ENCODE measurements around the gene AK4.
A peak's percentile ranks its signal among the peaks of the same experiment; 100 is the strongest.
"Not testable (repeated sequence)": the region's sequence is repeated elsewhere in the genome, so short reads cannot be mapped to it uniquely, and the experiment has no call there.

Gene AK4

DNA sequence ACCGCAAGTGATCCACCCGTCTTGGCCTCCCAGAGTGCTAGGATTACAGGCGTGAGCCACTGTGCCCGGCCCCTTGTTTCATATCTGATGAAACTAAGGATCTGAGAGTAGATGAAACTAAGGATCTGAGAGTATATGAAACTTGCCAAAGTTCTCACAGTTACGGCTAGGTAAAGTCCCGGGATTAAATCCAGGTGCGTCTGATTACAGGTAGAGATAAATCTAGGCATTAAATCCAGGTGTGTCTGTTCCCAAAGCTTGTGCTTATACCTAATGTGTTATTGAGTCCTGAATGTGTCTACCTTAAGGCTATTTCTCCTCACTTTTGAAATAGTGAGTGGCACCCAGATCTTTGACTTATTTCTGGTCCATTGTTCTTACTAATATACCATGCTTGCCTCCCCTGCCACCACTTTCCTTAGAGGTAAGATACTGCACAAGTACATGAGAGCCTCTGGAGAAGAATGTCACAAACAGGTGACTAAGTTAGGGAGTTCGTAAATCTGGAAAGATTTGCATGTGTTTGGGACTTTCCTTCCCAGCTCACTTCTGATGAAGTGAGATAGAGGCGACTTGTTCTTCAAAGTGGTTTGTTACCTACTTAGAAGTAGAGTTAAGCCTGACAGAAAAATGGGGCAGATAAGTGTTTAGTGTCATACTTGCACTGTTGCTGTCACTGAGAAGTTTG, 66.5 kb downstream of the AK4 start:
- DNase-seq = no peak

DNA sequence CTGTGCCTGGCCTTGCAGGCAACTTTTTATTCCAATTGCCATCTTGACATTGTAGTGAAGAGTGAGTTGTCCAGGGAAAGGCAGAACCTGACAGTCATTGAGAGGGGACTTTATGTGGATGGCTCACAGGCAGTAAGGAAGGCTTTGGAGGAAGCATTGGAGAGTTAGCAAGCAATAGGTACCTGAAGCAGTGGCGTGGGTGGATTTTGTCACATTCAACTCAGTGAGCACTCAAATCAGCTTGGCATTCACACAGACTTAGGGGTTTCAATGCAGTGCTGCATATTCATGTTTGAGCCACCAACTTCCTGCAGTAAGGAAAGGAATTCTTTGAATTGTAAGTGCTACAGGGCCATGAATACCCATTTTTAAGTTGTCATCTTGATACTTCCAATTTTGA, 69.0 kb downstream of the AK4 start:
- no peak for DNase-seq

DNA sequence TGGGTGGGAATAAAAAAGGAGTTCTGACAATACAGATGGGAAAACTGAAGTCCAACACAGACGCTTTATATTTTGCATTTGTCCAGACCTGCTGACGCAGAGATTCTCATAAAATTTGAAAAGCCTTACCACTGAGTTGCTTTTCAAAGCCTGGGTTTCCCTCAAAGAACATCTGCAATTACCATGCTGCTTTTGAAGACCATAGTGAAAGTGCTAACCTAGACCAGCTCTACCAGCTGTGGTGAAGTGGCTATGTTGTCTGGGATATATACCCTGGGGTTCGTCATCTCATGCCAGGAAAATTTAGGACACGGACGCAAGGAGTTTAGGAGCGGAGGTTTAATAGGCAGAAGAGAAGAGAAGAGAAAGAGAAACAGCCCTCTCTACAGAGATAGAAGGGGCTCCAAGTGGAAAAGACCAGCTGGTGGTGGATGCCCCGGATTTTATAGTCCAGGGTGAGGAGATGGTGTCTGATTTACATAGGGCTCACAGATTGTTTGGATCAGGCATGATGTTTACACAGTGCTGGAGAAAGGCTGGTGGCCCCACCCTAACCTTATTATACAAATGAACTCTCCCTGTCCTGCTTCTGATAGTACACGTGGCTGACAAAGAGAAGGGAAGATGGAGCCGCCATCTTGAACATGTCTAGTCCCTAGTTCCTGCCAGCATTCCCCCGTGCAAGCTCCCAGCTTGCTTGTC, 73.8 kb downstream of the AK4 start:
- DNase-seq = peak in 1 of 2 experiments; percentile 7

DNA sequence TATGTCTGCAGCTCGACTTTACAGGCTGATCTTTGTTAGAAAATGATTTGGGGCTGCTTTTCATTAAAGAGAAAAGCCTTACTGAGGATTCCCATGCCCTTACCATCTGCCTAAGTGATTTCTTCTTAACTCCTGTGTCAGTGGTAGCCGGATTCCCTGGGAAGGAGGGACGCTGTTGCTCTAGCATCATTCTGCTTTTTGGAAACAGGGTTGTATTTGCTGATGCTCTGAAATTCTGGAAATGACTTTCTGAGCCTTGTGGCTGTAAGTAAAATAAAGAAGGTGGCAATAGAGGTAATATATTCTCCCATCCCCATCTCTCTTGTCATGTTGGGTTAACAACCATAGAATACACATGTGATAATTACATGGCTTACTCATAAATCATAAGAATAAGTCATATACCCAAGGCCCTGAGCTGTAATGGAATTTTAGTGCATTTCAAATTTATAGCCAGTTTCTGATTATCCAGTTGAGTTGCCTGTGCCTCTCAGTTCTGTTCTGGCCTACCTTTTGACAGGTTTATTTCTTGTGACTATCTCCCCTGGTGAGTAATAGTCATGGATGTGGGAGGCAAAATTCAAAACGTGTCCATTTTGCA, 74.4 kb downstream of the AK4 start:
- no peak for DNase-seq

DNA sequence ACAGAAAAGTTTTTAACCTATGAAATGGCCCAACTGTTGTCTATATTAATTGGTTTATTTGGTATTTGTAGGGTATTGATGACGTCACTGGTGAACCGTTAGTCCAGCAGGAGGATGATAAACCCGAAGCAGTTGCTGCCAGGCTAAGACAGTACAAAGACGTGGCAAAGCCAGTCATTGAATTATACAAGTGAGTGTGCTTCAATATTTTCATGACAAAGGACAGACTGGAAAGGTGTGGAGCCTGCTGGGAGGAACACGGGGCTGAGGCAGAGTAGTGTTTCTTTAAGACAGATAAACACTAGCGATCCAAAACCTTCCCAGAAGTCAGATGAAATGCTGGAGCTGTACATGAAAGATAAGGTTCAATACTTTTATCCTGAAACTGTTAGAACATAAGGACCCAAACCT, 76.7 kb downstream of the AK4 start:
- no peak for DNase-seq

DNA sequence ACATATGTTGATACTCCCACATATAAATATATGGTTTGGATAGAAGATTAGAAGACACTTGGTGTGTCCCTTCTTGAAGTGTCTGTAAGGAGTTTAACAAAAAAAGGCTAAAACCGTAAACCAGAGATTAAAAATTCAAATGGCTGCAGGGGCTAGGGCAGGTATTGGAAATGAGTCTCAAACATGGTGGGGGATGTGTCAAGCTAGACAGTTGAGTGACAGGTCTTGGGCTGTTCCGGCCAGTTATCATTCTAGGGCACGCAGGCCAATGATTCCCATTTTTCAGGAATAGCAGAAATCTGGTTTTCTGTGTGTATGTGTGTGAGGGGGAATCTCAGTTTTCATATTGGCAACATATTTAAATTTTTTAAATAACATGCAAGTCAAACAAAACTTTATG, 77.2 kb downstream of the AK4 start:
- DNase-seq = no peak

DNA sequence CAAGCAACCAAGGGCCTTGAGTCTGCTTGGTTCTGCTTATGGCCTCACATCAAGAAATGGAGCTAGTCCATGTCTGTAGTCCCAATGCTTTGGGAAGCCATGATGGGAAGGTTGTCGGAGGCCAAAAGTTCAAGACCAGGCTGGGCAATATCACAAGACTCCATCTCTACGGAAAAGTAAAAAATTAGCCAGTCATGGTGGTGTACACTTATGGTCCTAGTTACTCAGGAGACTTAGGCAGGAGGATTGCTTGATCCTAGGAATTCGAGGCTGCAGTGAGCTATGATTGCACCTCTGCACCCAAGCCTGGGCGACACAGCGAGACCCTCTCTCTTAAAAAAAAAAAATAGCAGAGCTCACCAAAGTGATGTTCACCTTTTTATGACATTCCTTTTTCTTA, 81.2 kb downstream of the AK4 start:
- DNase-seq = no peak

DNA sequence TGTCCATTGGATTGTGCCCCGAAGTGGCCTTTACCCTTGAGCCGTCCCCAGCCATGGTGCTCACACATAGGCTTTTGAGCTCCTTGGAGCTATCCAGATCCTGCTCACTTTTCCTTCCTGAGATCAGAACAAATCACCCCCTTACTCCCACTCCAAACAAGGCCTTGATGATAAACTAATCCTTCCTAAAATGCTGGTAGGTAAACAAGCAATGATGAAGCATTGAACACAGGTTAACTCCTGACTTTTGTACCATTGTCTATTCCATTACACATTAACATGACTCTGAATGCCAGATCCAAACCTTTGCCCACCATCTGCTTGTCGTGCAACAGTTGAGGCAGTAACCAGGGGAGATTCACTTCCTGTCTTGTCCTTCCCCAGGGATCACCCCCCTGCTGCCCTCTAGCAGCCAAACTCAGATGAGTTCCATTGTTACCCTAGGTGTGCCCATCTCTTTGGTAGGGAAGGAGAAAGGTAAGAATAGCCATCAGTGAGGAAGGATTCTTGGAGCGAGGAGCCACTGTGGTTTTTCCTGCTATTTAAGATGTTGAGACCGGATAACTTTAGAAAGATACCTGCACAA, 81.8 kb downstream of the AK4 start:
- DNase-seq = no peak

DNA sequence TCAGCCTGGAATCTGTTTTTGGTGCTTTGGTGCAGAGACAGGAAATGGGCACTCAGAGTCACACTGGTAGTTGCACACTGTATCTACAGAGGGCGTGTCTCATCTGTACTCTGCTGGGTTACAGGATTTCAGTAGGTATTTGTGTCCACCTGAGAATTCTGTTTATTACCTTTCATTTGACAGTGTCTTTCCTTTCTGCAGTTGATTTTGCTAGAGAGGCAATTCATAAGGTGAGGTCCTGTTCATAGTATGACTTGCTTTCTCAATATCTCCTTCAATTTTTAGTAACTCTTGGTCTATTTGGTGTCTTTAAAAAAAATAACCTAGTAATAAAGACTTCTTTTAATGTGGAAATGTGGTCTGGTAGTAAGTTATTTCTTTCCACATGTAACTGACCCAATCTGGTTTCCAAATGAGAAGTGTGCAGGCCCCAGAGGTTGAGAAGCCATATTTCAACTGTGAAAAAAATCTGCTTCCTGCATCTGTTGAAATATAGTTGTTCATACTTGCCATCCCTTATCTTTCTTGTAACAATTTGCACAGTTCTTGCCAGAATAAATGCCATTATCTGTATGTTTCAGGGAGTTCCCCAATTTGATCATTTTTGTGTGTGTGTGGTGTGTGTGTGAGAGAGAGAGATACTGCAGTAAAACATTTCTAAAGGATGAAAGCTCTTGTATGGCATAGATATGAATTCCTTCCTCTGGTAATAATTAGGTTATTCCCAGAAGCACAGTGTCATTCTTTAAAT, 82.9 kb downstream of the AK4 start:
- DNase-seq = no peak

DNA sequence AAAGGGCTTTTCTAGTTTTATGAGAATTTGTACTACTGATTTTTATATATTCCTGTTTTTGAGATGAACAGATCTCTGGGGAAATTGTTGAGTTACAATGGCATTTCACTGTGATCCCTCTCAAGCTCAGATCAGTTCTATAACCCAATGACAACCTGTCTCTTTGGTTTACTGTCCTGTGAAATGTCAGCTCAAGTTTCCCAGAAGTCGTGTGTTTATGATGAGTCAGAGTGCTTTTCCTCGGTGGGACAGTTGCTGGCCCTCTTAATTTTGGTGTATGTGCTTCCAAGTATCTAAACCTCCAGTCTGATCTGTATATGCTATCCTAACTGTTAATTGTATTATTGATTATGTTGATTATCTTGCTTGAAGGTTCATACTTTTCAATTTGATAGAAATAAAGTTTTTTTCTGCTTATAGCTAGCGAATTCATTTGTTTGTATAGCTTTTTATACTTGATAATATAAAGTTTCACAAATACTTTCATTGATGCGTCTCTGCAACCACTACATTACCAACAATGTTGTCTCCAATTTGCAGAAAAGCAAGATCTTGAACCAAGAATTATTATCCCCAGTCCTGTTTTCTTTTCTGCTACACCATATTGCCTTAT, 83.8 kb downstream of the AK4 start:
- no peak for DNase-seq

DNA sequence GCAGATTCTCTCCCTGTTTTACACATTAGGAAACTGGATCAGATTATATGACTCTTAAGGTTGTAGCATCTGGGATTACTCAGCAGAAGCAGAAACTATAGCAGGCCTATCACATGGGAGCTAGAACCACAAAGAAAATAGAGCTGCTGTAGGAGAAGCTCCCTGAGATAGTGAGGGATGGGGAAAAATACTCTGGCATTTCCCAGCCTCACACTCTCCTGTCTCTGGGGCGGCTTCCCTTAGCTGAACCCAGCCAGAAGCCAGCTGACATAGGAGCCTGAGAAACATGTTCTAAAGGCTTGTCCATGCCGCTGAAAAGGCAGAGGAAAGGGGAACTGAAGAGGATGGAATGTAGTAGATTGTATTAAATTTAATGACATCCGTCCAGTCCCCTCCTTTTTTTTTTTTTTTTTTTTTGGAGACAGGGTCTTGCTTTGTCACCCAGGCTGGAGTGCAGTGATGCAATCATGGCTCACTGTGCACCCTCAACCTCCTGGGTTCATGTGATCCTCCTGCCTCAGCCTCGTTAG, 84.5 kb downstream of the AK4 start:
- DNase-seq = peak in 1 of 2 experiments; percentile 5

DNA sequence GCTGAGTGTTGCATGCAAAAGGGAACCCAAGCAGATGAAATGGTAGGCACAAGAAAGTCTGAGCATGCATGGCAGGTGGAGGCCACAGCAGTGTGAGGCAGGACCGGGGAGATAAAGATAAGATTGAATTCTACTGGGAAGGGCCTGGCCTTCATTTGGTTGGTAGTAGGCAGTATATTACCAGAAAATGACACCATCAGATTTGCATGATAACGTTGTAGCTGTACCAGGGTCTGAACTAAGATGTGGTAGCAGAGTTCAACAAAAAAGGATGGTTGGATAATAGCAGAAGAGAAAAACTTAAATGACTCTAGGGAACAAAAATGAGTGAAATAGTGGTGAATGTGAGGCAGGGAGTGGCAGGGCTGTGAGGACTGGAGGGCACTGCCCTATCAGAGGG, 85.8 kb downstream of the AK4 start:
- DNase-seq = no peak

DNA sequence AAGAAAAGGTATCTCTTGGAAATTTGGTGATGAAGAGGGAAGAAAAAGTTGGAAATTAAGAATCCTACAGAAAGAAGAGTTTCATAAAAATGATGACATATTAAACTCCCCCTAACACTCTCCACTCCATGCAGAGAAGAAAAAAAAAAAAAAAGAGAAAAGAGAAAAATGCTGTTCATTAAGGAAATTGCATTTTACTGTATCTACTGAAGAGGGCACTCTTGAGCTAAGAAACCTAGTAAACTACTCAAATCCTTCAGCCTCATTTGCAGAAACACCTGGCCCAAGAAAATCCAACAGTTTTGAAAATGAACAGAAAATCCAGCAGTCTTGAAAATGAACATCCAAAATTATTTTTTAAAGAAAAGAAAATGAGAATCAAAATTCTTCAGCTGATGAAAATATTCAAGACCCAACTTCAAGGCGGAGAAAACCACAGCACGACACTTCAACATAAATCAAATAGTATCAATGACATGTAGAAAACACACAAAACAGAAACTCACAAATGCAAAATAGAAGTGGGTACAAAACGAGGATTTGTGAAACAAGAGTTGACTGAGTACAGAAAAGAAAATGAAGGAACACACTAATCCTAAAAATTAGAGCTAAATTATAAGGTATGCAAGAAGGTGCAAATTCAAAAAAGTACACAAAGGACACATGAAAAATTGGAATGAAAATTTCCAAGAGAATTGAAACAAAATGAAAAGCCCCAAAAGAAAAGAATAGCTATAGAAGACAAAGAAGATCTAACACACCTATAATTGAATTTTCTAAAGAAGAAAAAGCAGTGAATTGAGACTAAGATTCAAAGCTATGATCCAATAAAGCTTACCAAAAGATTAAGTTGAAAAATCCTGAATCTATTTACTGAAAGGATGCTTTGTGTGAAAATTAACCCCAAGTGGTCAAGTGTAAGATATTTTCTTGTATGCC, 88.1 kb downstream of the AK4 start:
- DNase-seq = peak; percentile 29 to 64

DNA sequence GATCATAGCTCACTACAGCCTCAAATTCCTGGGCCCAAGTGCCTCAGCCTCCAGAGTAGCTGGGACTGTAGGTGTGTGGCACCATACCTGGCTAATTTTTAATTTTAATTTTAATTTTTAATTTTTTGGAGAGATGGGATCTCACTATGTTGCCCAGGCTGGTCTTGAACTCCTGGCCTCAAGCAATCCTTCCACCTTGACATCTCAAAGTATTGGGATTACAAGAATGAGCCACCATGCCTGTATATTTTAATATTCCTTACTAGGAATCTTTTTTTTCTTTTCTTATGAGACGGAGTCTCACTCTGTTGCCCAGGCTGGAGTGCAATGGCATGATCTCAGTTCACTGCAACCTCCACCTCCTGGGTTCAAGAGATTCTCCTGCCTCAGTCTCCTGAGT, 89.1 kb downstream of the AK4 start:
- DNase-seq = not testable (repeated sequence)

DNA sequence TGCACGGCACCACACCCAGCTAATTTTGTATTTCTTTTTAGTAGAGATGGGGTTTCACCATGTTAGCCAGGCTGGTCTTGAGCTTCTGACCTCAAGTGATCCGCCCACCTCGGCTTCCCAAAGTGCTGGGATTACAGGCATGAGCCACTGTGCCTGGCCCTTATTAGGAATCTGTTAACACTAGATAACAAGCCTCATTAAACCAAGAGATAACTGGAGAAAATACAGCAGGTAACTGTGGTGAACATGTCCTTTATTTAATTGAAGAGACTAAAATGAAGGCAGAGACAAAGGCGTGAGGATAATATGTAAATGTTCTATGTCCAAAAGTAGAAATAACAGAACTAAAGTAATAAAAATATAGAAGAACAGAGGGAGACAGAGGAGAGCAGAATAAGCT, 89.5 kb downstream of the AK4 start:
- no peak for DNase-seq

DNA sequence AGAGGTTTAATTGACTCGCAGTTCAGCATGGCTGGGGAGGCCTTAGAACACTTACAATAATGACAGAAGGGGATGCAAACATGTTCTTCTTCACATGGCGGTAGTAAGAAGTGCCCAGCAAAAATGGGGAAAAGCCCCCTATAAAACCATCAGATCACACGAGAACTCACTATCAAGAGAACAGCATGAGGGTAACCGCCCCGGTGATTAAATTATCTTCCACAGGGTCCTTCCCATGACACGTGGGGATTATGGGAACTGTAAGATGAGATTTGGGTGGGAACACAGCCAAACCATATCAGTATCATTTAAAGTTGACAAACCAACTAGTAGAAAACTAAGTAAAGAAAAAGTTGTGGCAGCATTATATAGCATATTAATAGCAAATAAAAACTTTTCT, 90.0 kb downstream of the AK4 start:
- DNase-seq = peak in 1 of 2 experiments; percentile 26

DNA sequence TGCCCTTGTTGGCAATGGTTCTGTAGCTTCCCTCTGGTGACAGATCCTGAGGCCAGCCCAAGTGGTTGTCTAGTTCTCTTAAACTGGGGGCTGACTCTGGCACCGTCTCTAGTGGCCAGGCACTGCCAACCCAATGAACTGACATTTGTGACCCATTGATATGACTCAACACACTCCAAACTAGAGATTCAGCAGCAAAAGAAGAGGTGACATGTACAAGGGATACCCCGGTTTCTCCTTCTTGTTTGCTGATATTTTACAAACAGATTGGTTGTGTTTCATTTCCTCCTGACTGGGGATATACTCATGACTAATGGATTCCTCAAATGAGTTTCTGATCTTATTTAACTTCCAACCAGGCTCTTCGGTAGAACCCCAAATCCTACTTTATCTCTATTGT, 95.5 kb downstream of the AK4 start:
- DNase-seq = no peak

DNA sequence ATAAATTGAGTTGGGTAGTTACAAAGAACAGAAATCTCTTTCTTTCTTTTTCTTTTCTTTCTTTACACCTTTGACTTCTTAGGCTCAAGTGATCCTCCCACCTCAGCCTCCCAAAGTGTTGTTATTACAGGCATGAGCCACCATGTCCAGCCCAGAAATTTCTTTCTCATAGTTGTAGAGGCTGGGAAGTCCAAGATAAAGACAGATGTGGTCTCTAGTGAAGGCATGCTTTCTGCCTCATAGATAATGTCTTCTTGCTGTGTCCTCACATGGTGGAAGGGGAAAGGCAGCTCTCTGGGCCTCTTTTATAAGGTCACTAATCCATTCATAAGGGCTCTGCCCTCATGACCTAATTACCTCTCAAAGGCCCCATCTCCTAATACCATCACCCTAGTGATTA, 97.3 kb downstream of the AK4 start:
- no peak for DNase-seq

DNA sequence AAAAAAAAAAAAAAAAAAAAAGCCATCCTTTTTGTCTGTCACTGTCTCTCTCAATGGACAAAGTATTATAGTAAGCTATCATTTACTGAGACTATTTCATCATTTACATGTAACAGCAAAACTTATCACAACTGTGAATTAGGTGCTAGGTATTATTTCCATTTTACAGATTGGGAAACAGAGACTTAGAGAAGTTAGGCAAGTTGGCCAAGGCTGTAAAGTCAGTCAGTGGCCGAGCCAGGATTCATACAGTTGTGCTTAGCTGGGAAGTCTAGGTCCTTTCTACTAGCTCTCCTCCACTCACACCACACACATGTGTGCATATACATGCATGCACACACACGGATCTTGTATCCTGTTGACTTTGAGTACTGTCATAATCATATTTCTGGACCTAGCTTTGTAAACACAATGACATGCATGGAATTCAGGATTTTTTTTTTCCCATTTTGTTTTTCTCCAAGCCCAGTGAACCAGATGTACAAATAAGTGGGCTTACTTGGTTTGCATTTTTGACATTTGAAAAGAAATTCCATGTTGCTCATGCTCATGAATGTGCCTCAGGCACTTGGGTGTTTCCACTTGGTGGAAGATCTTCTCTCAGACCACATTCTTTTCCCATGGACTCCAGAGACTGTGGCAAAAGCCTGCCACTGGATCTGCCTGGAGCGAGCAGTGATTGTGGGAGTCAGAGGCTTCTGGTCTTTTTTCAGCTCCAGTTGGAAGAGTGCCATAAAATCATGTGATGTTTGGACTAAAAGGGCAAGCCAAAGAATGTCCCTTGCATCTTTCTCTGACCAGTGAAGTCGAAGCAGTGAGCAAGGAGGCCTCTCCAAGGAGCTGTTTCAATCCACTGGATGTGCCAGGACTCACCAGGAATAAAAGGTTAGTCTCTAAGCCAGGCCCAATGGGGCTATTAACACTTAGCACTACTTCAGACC, 99.7 kb downstream of the AK4 start:
- DNase-seq = no peak

DNA sequence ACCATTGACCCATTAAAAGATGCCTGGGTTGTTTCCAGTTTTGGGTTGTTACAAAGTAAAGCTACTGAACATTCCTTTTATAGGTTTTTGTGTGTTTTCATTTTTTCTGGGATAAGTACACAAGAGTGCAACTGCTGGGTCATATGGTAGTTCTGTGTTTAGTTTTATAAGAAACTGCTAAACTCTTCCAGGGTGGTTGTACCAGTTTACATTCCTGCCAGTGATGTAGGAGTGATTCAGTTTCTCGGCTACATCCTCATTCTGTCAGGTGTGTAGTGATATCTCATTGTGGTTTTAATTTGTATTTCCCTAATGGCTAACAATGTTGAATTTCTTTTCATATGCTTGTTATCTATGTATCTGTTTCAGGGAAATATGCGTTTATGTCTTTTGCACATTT, 102.8 kb downstream of the AK4 start:
- DNase-seq = no peak

Measured in NCI-H524 (cell line).